ENCODE data around the gene GYG2. TPM values are rescaled to one million over a fixed set of nuclear protein-coding genes. Genes with fewer than 3 reads are reported as not detected.
"Not testable (repeated sequence)": the region's sequence is repeated elsewhere in the genome, so short reads cannot be mapped to it uniquely, and the experiment has no call there.

GYG2 gene
- polyA plus RNA-seq, 1 donor, result 13.2 TPM

DNA sequence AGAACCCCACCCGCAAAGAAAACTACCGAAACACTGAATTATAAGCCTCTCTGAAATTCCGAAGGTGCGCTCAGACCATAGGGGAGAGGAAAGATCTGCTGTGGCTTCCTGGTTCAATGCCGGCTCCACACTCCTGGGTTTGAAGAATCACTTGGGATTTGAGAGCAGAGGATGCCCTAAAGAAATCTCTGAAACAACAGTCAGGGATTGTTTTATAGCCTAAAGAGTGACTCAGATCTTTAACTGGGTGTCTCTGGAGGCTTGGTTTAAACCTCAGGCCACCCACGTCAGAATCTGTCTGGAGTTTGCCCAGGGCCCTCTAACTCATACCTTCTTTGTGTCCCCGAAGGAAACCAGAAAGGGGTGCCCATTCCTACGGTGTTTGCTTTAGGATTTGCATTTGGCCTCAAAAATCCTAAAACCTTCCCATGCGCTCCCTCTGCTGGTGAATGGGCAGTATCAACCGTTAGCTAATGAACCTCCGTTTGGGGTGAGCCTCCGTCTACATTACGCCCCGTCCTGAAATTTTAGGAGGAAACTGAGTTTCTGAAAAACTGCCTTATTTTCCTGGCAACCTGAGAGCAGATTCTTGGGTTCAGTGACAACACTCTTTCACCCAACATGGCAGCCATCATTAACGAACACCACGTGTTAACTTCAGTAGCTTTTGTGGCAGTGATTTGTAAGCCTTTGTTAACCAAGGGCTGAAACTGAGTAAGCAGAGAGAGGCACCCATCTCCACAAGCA is 16.4 kb upstream of the GYG2 start:
- WGBS (ENCODE audit: insufficient coverage, low lambda C conversion rate), result no CpG with 5 or more reads among the region's 16 CpGs
- H3K27ac ChIP-seq (ENCODE audit: low read length); H3K4me1 ChIP-seq (ENCODE audit: control insufficient read depth, insufficient read depth, low read length); H3K36me3 ChIP-seq (ENCODE audit: control insufficient read depth, insufficient read depth, low read length); H3K27me3 ChIP-seq (ENCODE audit: control insufficient read depth, insufficient read depth, low read length); H3K9me3 ChIP-seq (ENCODE audit: control insufficient read depth, low read depth, low read length); H3K4me3 ChIP-seq (ENCODE audit: low read length): not testable (repeated sequence)
- peak in 1 of 2 donors; percentile 15 for DNase-seq

DNA sequence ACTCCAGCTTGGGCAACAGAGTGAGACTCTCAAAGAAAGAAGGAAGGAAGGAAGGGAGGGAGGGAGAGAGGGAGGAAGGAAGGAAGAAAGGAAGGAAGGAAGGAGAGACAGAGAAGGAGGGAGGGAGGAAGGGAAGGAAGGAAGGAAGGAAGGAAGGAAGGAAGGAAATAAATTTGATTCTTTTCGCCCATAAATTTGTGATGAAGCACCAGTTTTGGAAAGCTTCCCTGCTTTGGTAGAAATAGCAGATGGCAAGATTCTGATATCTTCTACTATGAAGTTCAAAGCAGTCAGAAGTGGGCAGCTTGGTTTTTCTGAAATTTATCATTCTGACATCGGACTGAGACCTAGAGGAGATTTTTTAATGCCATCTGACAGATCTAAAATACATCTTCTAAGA is 11.7 kb upstream of the GYG2 start:
- Histone ChIP-seq H3K9me3 (ENCODE audit: control insufficient read depth, low read depth, low read length) (no peaks in the 10 kb centered on the region), H3K4me1 (ENCODE audit: control insufficient read depth, insufficient read depth, low read length) (no peaks in the 10 kb centered on the region), H3K4me3 (ENCODE audit: low read length) (no peak overlapping the region), H3K27ac (ENCODE audit: low read length) (no peak overlapping the region), H3K27me3 (ENCODE audit: control insufficient read depth, insufficient read depth, low read length) (no peaks in the 10 kb centered on the region), H3K36me3 (ENCODE audit: control insufficient read depth, insufficient read depth, low read length) (no peaks in the 10 kb centered on the region)
- DNase-seq, result no peak
- no CpG with 5 or more reads among the region's 2 CpGs for WGBS (ENCODE audit: insufficient coverage, low lambda C conversion rate)

DNA sequence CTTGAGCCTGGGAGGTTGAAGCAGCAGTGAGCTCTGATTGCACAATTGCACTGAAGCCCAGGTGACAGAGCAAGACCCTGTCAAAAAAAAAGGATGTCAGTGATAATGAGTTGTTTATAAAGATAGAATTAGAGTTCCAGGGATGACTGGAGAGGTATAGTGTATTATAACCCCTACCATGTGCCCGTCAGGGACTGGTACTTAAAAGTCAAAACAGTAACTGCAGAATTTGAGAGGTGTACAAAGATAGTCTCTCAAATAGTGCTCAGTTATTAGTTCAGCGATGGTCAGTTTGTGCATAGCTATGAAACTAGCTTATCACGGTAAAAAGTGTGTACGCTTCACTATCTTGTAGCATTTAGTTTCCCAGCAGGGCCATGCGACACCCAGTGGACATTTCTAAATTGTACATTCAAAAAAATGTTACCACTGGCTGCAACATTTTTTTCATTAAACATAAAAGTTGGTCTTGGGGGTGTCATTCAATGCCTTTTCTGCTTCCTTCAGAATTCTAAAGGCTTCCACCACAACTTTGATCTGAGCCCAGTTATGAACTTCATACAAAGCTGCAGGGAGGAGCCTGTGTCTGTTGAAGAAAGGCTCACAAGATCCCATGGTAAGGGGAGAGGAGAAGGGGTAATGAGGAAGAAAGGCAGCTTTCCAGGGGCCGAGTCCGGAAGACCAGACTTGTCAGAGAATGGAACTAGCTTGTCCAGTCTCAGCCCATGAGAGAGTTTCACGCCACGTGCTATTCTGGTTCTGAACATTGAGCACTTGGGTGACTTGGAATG is 9.2 kb upstream of the GYG2 start:
- no peaks in the 10 kb centered on the region for H3K4me1 ChIP-seq (ENCODE audit: control insufficient read depth, insufficient read depth, low read length)
- H3K27me3 ChIP-seq (ENCODE audit: control insufficient read depth, insufficient read depth, low read length), result no peaks in the 10 kb centered on the region
- no peak overlapping the region for H3K27ac ChIP-seq (ENCODE audit: low read length)
- DNase-seq, result peak in 1 of 2 donors; percentile 13
- H3K4me3 ChIP-seq (ENCODE audit: low read length), result no peak overlapping the region
- no peaks in the 10 kb centered on the region for H3K36me3 ChIP-seq (ENCODE audit: control insufficient read depth, insufficient read depth, low read length)
- no CpG with 5 or more reads among the region's 9 CpGs for WGBS (ENCODE audit: insufficient coverage, low lambda C conversion rate)
- no peaks in the 10 kb centered on the region for H3K9me3 ChIP-seq (ENCODE audit: control insufficient read depth, low read depth, low read length)

DNA sequence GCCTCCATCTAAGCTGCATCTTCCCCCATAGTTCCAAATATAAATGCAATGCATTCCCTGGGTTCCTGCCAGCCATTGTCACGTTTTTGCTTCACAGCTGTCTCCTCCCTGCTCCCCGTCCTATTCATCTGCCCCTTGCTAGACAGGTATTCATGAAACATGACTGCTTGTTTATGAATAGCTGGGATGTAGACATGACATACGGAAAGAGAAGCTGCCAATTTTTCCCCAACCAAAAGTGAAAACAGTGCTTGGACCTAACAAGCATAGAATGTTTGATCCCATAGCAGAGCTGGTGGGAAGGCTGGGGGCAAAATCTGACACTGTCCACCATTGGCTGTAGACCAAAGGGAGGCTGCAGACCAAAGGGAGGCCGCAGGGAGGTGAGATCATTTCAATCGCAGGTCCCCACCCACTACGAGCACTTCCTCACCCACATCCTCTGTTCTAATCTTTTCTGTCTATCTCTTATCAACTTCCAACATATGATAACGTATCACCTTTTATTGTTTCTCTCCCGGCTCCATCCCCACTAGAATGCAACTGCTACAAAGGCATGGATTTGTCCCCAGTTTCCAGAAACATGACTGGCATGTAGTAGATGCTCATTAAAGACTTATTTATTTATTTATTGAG is 8.5 kb upstream of the GYG2 start:
- H3K27ac ChIP-seq (ENCODE audit: low read length), result no peak overlapping the region
- H3K9me3 ChIP-seq (ENCODE audit: control insufficient read depth, low read depth, low read length), result no peaks in the 10 kb centered on the region
- DNase-seq, result no peak
- H3K4me3 ChIP-seq (ENCODE audit: low read length), result no peak overlapping the region
- H3K4me1 ChIP-seq (ENCODE audit: control insufficient read depth, insufficient read depth, low read length), result no peaks in the 10 kb centered on the region
- no peaks in the 10 kb centered on the region for H3K36me3 ChIP-seq (ENCODE audit: control insufficient read depth, insufficient read depth, low read length)
- H3K27me3 ChIP-seq (ENCODE audit: control insufficient read depth, insufficient read depth, low read length), result no peaks in the 10 kb centered on the region
- no CpG with 5 or more reads among the region's 8 CpGs for WGBS (ENCODE audit: insufficient coverage, low lambda C conversion rate)

DNA sequence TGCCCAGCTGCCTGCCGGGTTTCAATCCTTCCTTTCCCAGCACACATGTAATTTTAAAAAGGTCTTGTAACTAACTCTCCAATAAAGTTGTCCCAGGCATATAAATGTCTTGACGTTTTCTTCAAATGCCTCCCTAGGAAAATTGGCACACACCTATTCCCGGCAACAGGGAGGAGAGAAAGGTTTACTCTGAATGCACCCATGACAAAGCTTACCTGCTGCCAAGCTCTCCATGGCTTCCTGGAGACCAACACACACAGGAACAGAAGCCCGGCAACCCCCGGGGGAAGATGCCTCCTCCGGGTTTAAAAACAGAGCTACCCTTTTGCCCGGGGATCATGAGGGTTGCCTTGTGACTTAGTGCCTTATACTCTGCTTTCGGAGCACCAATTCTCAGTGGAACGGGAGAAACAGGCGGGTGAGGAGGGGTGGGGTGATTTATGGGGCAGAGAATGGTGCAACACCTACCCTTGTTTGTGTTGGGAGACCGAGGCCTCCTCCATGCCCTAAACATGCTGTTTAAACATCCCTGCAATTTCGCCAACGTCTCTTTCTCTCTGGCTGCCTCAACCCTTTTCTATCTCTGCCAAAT is 4.8 kb upstream of the GYG2 start:
- Histone ChIP-seq H3K9me3 (ENCODE audit: control insufficient read depth, low read depth, low read length) (no peaks in the 10 kb centered on the region), H3K27ac (ENCODE audit: low read length) (no peak overlapping the region), H3K4me1 (ENCODE audit: control insufficient read depth, insufficient read depth, low read length) (no peaks in the 10 kb centered on the region), H3K36me3 (ENCODE audit: control insufficient read depth, insufficient read depth, low read length) (no peaks in the 10 kb centered on the region), H3K4me3 (ENCODE audit: low read length) (no peak overlapping the region), H3K27me3 (ENCODE audit: control insufficient read depth, insufficient read depth, low read length) (no peaks in the 10 kb centered on the region)
- no CpG with 5 or more reads among the region's 13 CpGs for WGBS (ENCODE audit: insufficient coverage, low lambda C conversion rate)
- no peak for DNase-seq

DNA sequence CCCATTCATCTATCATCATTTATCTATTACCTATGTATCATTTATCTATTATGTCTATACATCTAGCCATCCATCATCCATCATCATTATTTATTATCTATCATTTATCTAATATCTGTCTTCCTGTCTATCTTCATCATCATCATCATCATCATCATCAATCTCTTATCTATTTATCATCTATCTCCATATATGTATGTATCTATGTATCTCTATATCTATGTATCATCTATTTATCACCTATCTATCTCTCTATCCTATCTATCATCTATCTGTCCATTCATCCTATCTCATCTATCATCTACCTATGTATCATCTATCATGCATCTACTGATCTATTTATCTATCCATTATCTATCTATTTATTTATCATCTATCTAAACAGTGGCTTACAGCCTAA is 3.8 kb upstream of the GYG2 start:
- no peak for DNase-seq
- H3K36me3 ChIP-seq (ENCODE audit: control insufficient read depth, insufficient read depth, low read length), result no peaks in the 10 kb centered on the region
- no peaks in the 10 kb centered on the region for H3K9me3 ChIP-seq (ENCODE audit: control insufficient read depth, low read depth, low read length)
- no peak overlapping the region for H3K27ac ChIP-seq (ENCODE audit: low read length)
- H3K4me3 ChIP-seq (ENCODE audit: low read length), result no peak overlapping the region
- no peaks in the 10 kb centered on the region for H3K27me3 ChIP-seq (ENCODE audit: control insufficient read depth, insufficient read depth, low read length)
- no peaks in the 10 kb centered on the region for H3K4me1 ChIP-seq (ENCODE audit: control insufficient read depth, insufficient read depth, low read length)

DNA sequence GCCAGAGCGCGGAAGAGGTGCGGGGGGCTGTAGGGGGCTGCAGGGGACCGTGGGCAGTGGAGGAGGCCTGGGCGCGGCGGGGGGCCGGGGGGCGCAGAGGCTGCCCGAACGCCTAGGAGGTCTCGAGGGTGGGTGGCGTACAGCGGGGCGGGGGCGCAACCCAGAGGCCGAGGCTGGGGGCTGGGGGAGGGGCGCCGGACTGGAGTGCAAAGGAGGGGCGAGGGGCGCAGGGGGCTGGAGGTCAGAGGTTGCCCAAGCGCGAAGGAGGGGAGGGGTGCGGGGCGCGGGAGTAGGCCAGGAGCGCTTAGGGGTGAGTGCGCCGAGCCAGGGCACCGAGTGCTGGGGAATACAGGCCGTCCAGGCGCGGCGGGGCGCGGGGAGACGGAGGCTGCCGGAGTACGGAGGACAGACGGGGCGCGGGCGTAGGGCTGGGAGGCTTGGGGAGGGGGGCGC is 255 bp downstream of the GYG2 start:
- WGBS (ENCODE audit: insufficient coverage, low lambda C conversion rate), result no CpG with 5 or more reads among the region's 44 CpGs
- no peak overlapping the region for H3K27ac ChIP-seq (ENCODE audit: low read length)
- H3K27me3 ChIP-seq (ENCODE audit: control insufficient read depth, insufficient read depth, low read length), result no peaks in the 10 kb centered on the region
- no peaks in the 10 kb centered on the region for H3K4me1 ChIP-seq (ENCODE audit: control insufficient read depth, insufficient read depth, low read length)
- no peaks in the 10 kb centered on the region for H3K36me3 ChIP-seq (ENCODE audit: control insufficient read depth, insufficient read depth, low read length)
- H3K4me3 ChIP-seq (ENCODE audit: low read length), result peak overlapping the region; percentile 40
- peak in 1 of 2 donors; percentile 4 for DNase-seq
- H3K9me3 ChIP-seq (ENCODE audit: control insufficient read depth, low read depth, low read length), result no peaks in the 10 kb centered on the region

DNA sequence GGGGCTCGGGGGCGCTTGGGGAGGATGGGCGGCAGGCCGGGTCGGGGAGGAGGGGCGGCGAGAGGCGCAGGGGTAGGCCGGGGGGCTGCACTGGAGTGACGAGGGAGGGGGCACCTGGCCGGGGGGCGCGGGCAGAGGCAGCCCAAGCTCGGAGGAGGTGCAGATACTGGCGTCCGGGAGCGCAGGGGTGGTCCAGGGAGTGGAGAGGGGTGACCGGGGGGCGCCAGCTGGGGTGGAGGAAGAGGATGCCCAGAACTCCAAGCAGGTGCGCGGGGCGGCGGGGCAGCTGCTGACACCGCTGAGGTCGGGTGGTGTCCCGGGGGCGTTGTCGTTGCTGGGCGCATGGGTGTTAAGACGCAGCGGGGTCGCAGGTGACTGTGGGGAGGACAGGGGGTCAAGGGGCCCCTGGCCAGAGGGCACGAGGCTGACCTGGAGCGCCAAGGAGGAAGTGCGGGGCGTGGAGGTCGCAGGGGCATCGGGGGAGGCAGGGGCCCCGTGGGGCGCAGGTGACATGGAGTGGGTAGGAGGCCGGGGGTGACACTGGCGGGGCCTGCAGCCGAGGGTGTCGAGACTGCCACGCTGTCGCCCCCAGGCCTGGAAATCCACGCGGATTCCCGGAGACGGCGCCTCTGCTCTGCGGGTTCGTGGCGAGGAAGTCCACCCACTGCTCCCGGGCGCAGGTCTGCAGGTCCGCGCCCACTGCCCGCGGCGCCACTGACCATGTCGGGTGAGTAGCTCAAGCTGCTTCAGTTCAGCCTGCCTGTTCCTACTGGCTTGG is 928 bp downstream of the GYG2 start:
- Histone ChIP-seq H3K27me3 (ENCODE audit: control insufficient read depth, insufficient read depth, low read length) (no peaks in the 10 kb centered on the region), H3K4me3 (ENCODE audit: low read length) (peak overlapping the region; percentile 40), H3K36me3 (ENCODE audit: control insufficient read depth, insufficient read depth, low read length) (no peaks in the 10 kb centered on the region), H3K4me1 (ENCODE audit: control insufficient read depth, insufficient read depth, low read length) (no peaks in the 10 kb centered on the region), H3K27ac (ENCODE audit: low read length) (no peak overlapping the region), H3K9me3 (ENCODE audit: control insufficient read depth, low read depth, low read length) (no peaks in the 10 kb centered on the region)
- WGBS (ENCODE audit: insufficient coverage, low lambda C conversion rate), result no CpG with 5 or more reads among the region's 62 CpGs
- peak in 1 of 2 donors; percentile 3 for DNase-seq

DNA sequence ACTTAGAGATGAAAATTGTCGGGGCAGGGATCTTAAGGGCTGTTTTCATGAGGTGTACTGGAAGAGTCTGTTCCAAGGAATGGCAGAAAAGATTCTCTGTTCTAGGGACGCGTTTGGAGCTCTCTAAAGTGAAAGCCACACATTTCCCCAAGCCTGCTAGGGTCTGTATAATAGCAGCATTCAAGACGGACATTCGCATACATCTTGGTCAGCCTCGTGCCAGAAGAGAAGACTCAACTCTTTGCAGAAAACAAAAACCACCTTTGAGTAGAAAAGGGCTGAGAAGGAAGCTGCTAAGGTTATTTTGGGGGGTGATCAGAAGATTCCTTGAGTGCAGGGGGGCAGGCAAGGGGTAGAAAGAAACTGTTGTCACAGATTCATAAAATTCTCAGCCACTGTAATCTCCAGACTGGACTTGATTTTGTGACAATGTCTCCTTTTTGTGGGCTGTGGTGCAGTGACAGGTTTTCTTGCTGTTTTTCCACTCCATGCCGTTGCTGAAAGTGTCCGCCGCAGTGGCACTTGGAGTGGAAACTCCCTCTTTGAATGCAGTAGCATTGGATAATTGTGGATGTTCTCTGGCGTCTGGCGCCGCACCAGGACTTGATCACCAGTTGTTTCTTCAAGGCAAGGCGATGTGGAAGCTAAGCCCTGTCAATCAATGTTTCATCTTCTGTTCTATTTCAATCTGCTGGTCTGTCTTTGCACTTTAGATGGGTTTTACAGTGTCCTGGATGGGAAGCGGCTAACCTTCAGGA is 2.9 kb downstream of the GYG2 start:
- WGBS (ENCODE audit: insufficient coverage, low lambda C conversion rate), result no CpG with 5 or more reads among the region's 14 CpGs
- Histone ChIP-seq H3K4me1 (ENCODE audit: control insufficient read depth, insufficient read depth, low read length) (no peaks in the 10 kb centered on the region), H3K36me3 (ENCODE audit: control insufficient read depth, insufficient read depth, low read length) (no peaks in the 10 kb centered on the region), H3K4me3 (ENCODE audit: low read length) (no peak overlapping the region), H3K27me3 (ENCODE audit: control insufficient read depth, insufficient read depth, low read length) (no peaks in the 10 kb centered on the region), H3K9me3 (ENCODE audit: control insufficient read depth, low read depth, low read length) (no peaks in the 10 kb centered on the region), H3K27ac (ENCODE audit: low read length) (no peak overlapping the region)
- no peak for DNase-seq
